Mesenchymal stem cell (in vitro differentiated cells and primary cell): Measurements from ENCODE around the gene ADAM11.
A peak's percentile ranks its signal among the peaks of the same experiment; 100 is the strongest.

ENCODE experiments used
- DNase-seq: peaks from one replicate; pipeline ENCODE4 v3.0.0-alpha.2; 2013
- H2AFZ ChIP-seq: one replicate; pipeline ENCODE4 v1.6.1; 2013; ENCODE audit warnings: low read depth, mild to moderate bottlenecking, control low read depth, inconsistent platforms, low read length, moderate library complexity
- H2AK5ac ChIP-seq: 2 replicates; pipeline ENCODE4 v1.6.1; 2013; ENCODE audit warnings: low read length, moderate library complexity, mild to moderate bottlenecking, inconsistent platforms; ENCODE audit not compliant: severe bottlenecking
- H2BK120ac ChIP-seq: one replicate; pipeline ENCODE4 v1.6.1; 2013; ENCODE audit warnings: low read depth, mild to moderate bottlenecking, inconsistent platforms, low read length, moderate library complexity
- H2BK12ac ChIP-seq, 2 experiments: one replicate each; pipeline ENCODE4 v1.6.1; 2013; ENCODE audit warnings: inconsistent platforms in 2 of 2, low read length in 2 of 2, mild to moderate bottlenecking in 2 of 2, moderate library complexity in 2 of 2, control low read depth in 1 of 2
- H2BK15ac ChIP-seq: one replicate; pipeline ENCODE4 v1.6.1; 2013; ENCODE audit warnings: mild to moderate bottlenecking, low read depth, inconsistent platforms; ENCODE audit not compliant: poor library complexity, severe bottlenecking
- H2BK5ac ChIP-seq: 2 replicates; pipeline ENCODE4 v1.6.1; 2013; ENCODE audit warnings: low read depth, mild to moderate bottlenecking, low read length, control low read depth, inconsistent platforms; ENCODE audit not compliant: poor library complexity, severe bottlenecking
- H3K14ac ChIP-seq, 2 experiments: one replicate each; pipeline ENCODE4 v1.6.1; 2013; ENCODE audit warnings: inconsistent platforms in 2 of 2, low read length in 2 of 2, control low read depth in 1 of 2, mild to moderate bottlenecking in 1 of 2, moderate library complexity in 1 of 2
- H3K18ac ChIP-seq, 2 experiments: one replicate each; pipeline ENCODE4 v1.6.1; 2013; ENCODE audit warnings: inconsistent platforms in 2 of 2, low read length in 2 of 2, control low read depth in 1 of 2, low read depth in 1 of 2, mild to moderate bottlenecking in 1 of 2
- H3K23ac ChIP-seq, 2 experiments: one replicate each; pipeline ENCODE4 v1.6.1; 2013; ENCODE audit warnings: inconsistent platforms in 2 of 2, low read length in 2 of 2, mild to moderate bottlenecking in 2 of 2, moderate library complexity in 2 of 2, control low read depth in 1 of 2
- H3K27ac ChIP-seq: 2 replicates; pipeline ENCODE4 v1.5.1; 2013; ENCODE audit warnings: mild to moderate bottlenecking, moderate library complexity, low read length, control low read depth, inconsistent platforms; ENCODE audit not compliant: poor library complexity, severe bottlenecking
- H3K27me3 ChIP-seq, 2 experiments: 2 replicates each; pipeline versions ENCODE4 v1.6.1 to v1.7.0; 2013; ENCODE audit warnings: low read length in 2 of 2, mild to moderate bottlenecking in 2 of 2, moderate library complexity in 2 of 2, control low read depth in 1 of 2, inconsistent platforms in 1 of 2; ENCODE audit not compliant: control insufficient read depth in 1 of 2, insufficient read depth in 1 of 2
- H3K36me3 ChIP-seq, 2 experiments: 2 replicates each; pipeline versions ENCODE4 v1.6.1 to v1.7.0; 2013; ENCODE audit warnings: low read length in 2 of 2, control low read depth in 1 of 2, inconsistent platforms in 1 of 2, low read depth in 1 of 2, mild to moderate bottlenecking in 1 of 2; ENCODE audit not compliant: insufficient read depth in 2 of 2, control insufficient read depth in 1 of 2
- H3K4ac ChIP-seq, 2 experiments: one replicate each; pipeline ENCODE4 v1.6.1; 2013; ENCODE audit warnings: inconsistent platforms in 2 of 2, low read length in 2 of 2, mild to moderate bottlenecking in 2 of 2, moderate library complexity in 2 of 2, control low read depth in 1 of 2, low read depth in 1 of 2
- H3K4me1 ChIP-seq: 2 replicates; pipeline ENCODE4 v1.6.1; 2013; ENCODE audit warnings: low read depth, low read length, control low read depth; ENCODE audit not compliant: control insufficient read depth, insufficient read depth
- H3K4me2 ChIP-seq: 2 replicates; pipeline ENCODE4 v1.6.1; 2013; ENCODE audit warnings: low read length, mild to moderate bottlenecking, inconsistent platforms; ENCODE audit not compliant: poor library complexity, severe bottlenecking
- H3K4me3 ChIP-seq, 2 experiments: 2 replicates each; pipeline versions ENCODE4 v1.5.1 to v1.7.0; 2013; ENCODE audit warnings: low read length in 2 of 2, mild to moderate bottlenecking in 2 of 2, control low read depth in 1 of 2, low read depth in 1 of 2; ENCODE audit not compliant: insufficient read depth in 1 of 2
- H3K79me1 ChIP-seq: replicated peaks from 2 replicates; pipeline ENCODE4 v1.6.1; 2013; ENCODE audit warnings: mild to moderate bottlenecking, control low read depth, low read length, inconsistent platforms; ENCODE audit not compliant: poor library complexity, severe bottlenecking
- H3K9ac ChIP-seq: 2 replicates; pipeline ENCODE4 v1.7.0; 2013; ENCODE audit warnings: mild to moderate bottlenecking, low read length, moderate library complexity
- H3K9me3 ChIP-seq: 2 replicates; pipeline ENCODE4 v1.7.0; 2013; ENCODE audit warnings: mild to moderate bottlenecking, low read length; ENCODE audit not compliant: control insufficient read depth
- H4K8ac ChIP-seq: one replicate; pipeline ENCODE4 v1.6.1; 2013; ENCODE audit warnings: inconsistent platforms, mild to moderate bottlenecking, low read length, moderate library complexity
- H4K91ac ChIP-seq: one replicate; pipeline ENCODE4 v1.6.1; 2013; ENCODE audit warnings: mild to moderate bottlenecking, low read length, inconsistent platforms
- WGBS: methylation state at CpG from one replicate; pipeline ENCODE4 v1.1.7; 2013; ENCODE audit warnings: mixed read lengths; 5-methylcytosine and 5-hydroxymethylcytosine counted together

The ADAM11 gene

DNA sequence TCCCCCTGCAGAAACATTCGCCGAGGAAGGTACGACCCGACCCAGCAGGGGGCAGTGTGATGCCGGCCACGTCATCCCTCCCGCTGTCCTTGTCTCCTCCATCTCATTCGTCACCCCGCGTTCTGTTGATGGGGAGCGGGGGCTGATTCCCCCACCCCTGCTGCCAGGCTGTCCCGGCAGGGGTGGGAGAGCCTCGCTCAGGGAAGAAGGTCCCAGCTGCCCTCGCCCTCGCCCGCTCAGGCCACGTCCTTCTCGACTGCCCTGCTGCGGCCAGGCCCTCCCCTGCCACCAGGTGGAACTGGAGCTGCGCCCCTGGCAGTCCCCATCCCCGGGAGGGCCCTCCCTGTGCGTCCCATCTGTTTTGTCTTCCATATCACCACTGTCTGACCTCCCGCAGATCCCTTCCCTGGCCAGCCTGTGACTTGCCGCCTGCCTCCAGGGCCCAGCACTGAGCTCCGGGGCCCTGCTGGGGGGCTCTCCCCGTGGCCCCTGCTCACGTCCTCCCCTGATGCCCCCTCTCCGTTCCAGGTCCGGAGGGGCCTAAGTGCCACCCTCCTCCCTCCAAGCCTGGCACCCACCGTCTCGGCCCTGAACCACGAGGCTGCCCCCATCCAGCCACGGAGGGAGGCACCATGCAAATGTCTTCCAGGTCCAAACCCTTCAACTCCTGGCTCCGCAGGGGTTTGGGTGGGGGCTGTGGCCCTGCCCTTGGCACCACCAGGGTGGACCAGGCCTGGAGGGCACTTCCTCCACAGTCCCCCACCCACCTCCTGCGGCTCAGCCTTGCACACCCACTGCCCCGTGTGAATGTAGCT lies 20.6 kb downstream of the ADAM11 start:
- Histone ChIP-seq H3K14ac (peak overlapping the region in 1 of 2 experiments; percentile 64), H2BK120ac (peak overlapping the region; percentile 81), H3K18ac (peak overlapping the region; percentile 87 to 90), H3K79me1 (no peaks in the 10 kb centered on the region), H3K36me3 (peaks cover 0 to 5% of the 10 kb centered on the region in 2 experiments), H3K4me1 (peaks cover 29% of the 10 kb centered on the region), H3K4me3 (peak overlapping the region; percentile 55 to 76), H4K91ac (peak overlapping the region; percentile 97), H3K27ac (no peak overlapping the region), H3K9ac (peak overlapping the region; percentile 78), H2BK5ac (no peak overlapping the region), H3K4me2 (peak overlapping the region; percentile 80), H2AFZ (peak overlapping the region; percentile 73), H3K23ac (no peak overlapping the region), H3K4ac (peak overlapping the region; percentile 75 to 89), H3K27me3 (peaks cover 0 to 17% of the 10 kb centered on the region in 2 experiments), H3K9me3 (no peaks in the 10 kb centered on the region), H2BK15ac (peak overlapping the region; percentile 83), H2AK5ac (peak overlapping the region; percentile 76), H4K8ac (peak overlapping the region; percentile 83), H2BK12ac (peak overlapping the region; percentile 72 to 92)
- peak; percentile 80 for DNase-seq
- WGBS: 30% methylated on average over 36 of the region's 36 CpGs

DNA sequence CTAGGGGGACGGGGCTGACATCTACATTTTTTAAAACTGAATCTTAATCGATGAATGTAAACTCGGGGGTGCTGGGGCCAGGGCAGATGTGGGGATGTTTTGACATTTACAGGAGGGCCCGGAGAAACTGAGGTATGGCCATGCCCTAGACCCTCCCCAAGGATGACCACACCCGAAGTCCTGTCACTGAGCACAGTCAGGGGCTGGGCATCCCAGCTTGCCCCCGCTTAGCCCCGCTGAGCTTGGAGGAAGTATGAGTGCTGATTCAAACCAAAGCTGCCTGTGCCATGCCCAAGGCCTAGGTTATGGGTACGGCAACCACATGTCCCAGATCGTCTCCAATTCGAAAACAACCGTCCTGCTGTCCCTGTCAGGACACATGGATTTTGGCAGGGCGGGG lies 21.4 kb downstream of the ADAM11 start:
- 97% methylated on average over 9 of the region's 12 CpGs for WGBS
- H3K79me1 ChIP-seq: no peaks in the 10 kb centered on the region
- no peak for DNase-seq
- H3K14ac ChIP-seq: no peak overlapping the region
- no peaks in the 10 kb centered on the region for H3K9me3 ChIP-seq
- H2AFZ ChIP-seq: no peak overlapping the region
- H3K9ac ChIP-seq: no peak overlapping the region
- H3K18ac ChIP-seq: no peak overlapping the region
- no peak overlapping the region for H2BK12ac ChIP-seq
- H3K4me1 ChIP-seq: peaks cover 25% of the 10 kb centered on the region
- peaks cover 0 to 13% of the 10 kb centered on the region in 2 experiments for H3K27me3 ChIP-seq
- H2AK5ac ChIP-seq: no peak overlapping the region
- H2BK120ac ChIP-seq: no peak overlapping the region
- no peak overlapping the region for H3K23ac ChIP-seq
- no peak overlapping the region for H3K4me2 ChIP-seq
- H3K27ac ChIP-seq: no peak overlapping the region
- no peak overlapping the region for H3K4me3 ChIP-seq
- no peak overlapping the region for H4K8ac ChIP-seq
- H4K91ac ChIP-seq: peak overlapping the region; percentile 72
- H3K4ac ChIP-seq: peak overlapping the region in 1 of 2 experiments; percentile 89
- peak overlapping the region; percentile 56 for H2BK15ac ChIP-seq
- peaks cover 0 to 3% of the 10 kb centered on the region in 2 experiments for H3K36me3 ChIP-seq
- no peak overlapping the region for H2BK5ac ChIP-seq

DNA sequence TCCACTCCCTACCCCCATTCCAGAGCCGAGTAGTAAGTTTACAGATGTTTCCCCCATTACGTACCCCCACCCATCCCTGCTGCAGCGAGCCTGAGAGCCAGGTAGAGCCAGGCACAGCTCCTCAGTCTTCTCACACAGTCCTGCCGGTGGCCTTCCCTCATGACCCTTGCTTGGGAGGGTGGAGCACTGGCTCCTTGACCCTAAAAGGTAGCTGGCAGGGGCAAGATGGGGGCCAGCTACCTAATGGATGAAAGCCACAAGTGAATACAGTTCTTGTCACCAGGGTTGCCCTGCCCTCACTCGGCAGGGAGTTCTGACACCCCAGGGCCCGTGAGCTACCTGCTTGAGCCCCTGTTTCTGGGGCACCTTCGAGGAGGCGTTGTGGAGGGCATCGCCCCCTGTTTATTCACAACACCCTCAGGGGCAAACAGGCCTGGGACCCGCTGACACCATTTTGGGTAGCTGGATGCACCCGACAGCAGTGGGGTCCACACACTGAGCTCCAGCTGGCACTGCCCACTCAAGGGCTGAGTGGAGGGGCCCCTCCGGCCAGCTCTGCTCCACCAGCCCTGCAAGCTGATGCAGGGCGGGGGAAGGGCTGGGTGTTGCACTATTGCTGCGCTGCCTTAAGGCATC lies 22.2 kb downstream of the ADAM11 start:
- no peaks in the 10 kb centered on the region for H3K36me3 ChIP-seq
- H2BK5ac ChIP-seq: no peak overlapping the region
- no peaks in the 10 kb centered on the region for H3K79me1 ChIP-seq
- no peak overlapping the region for H2AFZ ChIP-seq
- no peak overlapping the region for H3K27ac ChIP-seq
- H3K23ac ChIP-seq: no peak overlapping the region
- H4K91ac ChIP-seq: peak overlapping the region; percentile 65
- no peak for DNase-seq
- peak overlapping the region; percentile 19 for H4K8ac ChIP-seq
- peaks cover 0 to 13% of the 10 kb centered on the region in 2 experiments for H3K27me3 ChIP-seq
- 91% methylated on average over 14 of the region's 14 CpGs for WGBS
- H2BK15ac ChIP-seq: no peak overlapping the region
- no peaks in the 10 kb centered on the region for H3K9me3 ChIP-seq
- no peak overlapping the region for H3K4me3 ChIP-seq
- no peak overlapping the region for H3K4ac ChIP-seq
- peaks cover 21% of the 10 kb centered on the region for H3K4me1 ChIP-seq
- no peak overlapping the region for H3K9ac ChIP-seq
- no peak overlapping the region for H3K4me2 ChIP-seq
- H2BK12ac ChIP-seq: peak overlapping the region in 1 of 2 experiments; percentile 16
- peak overlapping the region; percentile 10 for H2AK5ac ChIP-seq
- H3K18ac ChIP-seq: peak overlapping the region in 1 of 2 experiments; percentile 22
- peak overlapping the region; percentile 65 for H2BK120ac ChIP-seq
- H3K14ac ChIP-seq: no peak overlapping the region
